Suprapubic skin (tissue), 3 donors: ENCODE measurements around the gene PSMF1.
"Not testable (repeated sequence)": the region's sequence is repeated elsewhere in the genome, so short reads cannot be mapped to it uniquely, and the experiment has no call there.

Experiments used
- CTCF ChIP-seq, 2 donors: fragments of 200-600 bp in 1 of 2; fragments of 450-650 bp in 1 of 2; sonication (generic) in 1 of 2; IDR thresholded peaks; one replicate each; pipeline ENCODE4 v1.5.1; 2016 to 2019; ENCODE audit warnings: antibody characterized with exemption in 2 of 2, mild to moderate bottlenecking in 1 of 2, moderate library complexity in 1 of 2
- EP300 ChIP-seq: sonication (generic); formaldehyde crosslinking; IDR thresholded peaks from one replicate; pipeline ENCODE4 v1.6.1; 2017; ENCODE audit warnings: antibody characterized with exemption
- POLR2A ChIP-seq, 2 donors: fragments of 450-650 bp; IDR thresholded peaks; one replicate each; pipeline ENCODE4 v1.6.1; 2017; ENCODE audit warnings: antibody characterized with exemption in 2 of 2, mild to moderate bottlenecking in 2 of 2, moderate library complexity in 2 of 2

- TF ChIP-seq EP300; CTCF (IDR thresholded peaks at IDR 0.05); POLR2A (IDR thresholded peaks at IDR 0.05): not testable (repeated sequence)
Measured at GRCh38 chr20:1149812-1150211, 31.4 kb downstream of the PSMF1 start.
